Measurements from ENCODE around the gene EPHA7. TPM values are rescaled to one million over a fixed set of nuclear protein-coding genes. Genes with fewer than 3 reads are reported as not detected.

Gene EPHA7
- total RNA-seq, 1 experiment from 2014 or later = 9.5 TPM

DNA sequence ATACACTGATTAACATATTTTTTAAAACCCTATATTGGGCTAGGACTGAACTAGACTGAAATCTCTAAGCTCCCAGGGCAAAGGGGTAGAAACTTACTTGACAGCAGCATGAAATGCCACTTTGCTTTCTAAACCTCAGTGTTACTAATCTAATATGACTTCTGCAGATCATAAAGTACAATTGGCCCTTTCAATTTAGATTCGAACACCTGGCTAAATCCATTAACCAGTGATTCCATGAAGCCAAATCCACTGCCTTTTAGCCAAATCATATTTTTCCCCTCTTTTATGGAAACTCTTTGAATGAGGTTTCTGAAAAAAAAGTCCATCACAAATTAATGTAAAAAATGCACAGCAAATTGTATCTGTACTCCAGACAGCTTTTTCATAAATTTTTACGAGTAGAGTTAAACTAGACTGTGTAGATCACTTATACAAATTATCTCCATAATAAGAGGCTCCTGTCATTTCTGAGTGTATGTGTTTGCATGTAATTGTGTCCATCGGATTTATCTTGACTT lies 25.7 kb downstream of the EPHA7 start:
- no peak overlapping the region for H2BK15ac ChIP-seq (ENCODE audit: low read depth, low read length)
- no peak overlapping the region for H3K27ac Mint-ChIP-seq
- no peak overlapping the region for H3T11ph ChIP-seq (ENCODE audit: low read length)
- H2BK20ac ChIP-seq (ENCODE audit: low read depth, low read length, poor library complexity, severe bottlenecking) = no peak overlapping the region
- H3K14ac ChIP-seq (ENCODE audit: insufficient read depth, low read length) = no peak overlapping the region
- no peak overlapping the region for H3K4ac ChIP-seq (ENCODE audit: low read depth, low read length)
- H3K23ac ChIP-seq (ENCODE audit: insufficient read length, low read depth, low read length) = no peak overlapping the region
- TF ChIP-seq, protein P1, sequence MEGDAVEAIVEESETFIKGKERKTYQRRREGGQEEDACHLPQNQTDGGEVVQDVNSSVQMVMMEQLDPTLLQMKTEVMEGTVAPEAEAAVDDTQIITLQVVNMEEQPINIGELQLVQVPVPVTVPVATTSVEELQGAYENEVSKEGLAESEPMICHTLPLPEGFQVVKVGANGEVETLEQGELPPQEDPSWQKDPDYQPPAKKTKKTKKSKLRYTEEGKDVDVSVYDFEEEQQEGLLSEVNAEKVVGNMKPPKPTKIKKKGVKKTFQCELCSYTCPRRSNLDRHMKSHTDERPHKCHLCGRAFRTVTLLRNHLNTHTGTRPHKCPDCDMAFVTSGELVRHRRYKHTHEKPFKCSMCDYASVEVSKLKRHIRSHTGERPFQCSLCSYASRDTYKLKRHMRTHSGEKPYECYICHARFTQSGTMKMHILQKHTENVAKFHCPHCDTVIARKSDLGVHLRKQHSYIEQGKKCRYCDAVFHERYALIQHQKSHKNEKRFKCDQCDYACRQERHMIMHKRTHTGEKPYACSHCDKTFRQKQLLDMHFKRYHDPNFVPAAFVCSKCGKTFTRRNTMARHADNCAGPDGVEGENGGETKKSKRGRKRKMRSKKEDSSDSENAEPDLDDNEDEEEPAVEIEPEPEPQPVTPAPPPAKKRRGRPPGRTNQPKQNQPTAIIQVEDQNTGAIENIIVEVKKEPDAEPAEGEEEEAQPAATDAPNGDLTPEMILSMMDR (conservative IDR thresholded peaks at IDR 0.05) = no peak
- H3K4me3 Mint-ChIP-seq = no peak overlapping the region
- H4K91ac ChIP-seq (ENCODE audit: insufficient read length, low read depth, low read length) = no peak overlapping the region
- WGBS (ENCODE audit: extremely low coverage, insufficient read length, low lambda C conversion rate) = no CpG with 5 or more reads among the region's 3 CpGs
- H3K56ac ChIP-seq (ENCODE audit: insufficient read length, low read depth, low read length) = no peak overlapping the region
- no peaks in the 10 kb centered on the region for H3K23me2 ChIP-seq (ENCODE audit: insufficient read length, low read depth, low read length, poor library complexity, severe bottlenecking)
- H3K4me1 ChIP-seq (ENCODE audit: insufficient read depth, low read length) = no peaks in the 10 kb centered on the region
- no peak for DNase-seq
- no peaks in the 10 kb centered on the region for H3K9me3 ChIP-seq (ENCODE audit: control insufficient read depth, low read depth, low read length)
- H3K79me2 ChIP-seq (ENCODE audit: insufficient read depth, low read length) = no peaks in the 10 kb centered on the region
- H3K18ac ChIP-seq (ENCODE audit: insufficient read length, low read depth, low read length) = no peak overlapping the region
- H3K27ac ChIP-seq (ENCODE audit: insufficient read length, low read depth, low read length) = no peak overlapping the region
- peaks cover 4 to 6% of the 10 kb centered on the region in 2 experiments; a peak in 3 of 4 replicates for H3K4me1 Mint-ChIP-seq
- H2BK12ac ChIP-seq (ENCODE audit: insufficient read length, low read depth, low read length) = no peak overlapping the region
- H3K79me1 ChIP-seq (ENCODE audit: insufficient read depth, low read depth, low read length, poor library complexity, severe bottlenecking) = no peaks in the 10 kb centered on the region
- H2BK120ac ChIP-seq (ENCODE audit: low read depth, low read length, poor library complexity, severe bottlenecking) = no peak overlapping the region
- H4K8ac ChIP-seq (replicated peaks; ENCODE audit: insufficient read length, low read depth, low read length) = no peak overlapping the region
- no peaks in the 10 kb centered on the region for H3K9me3 Mint-ChIP-seq
- no peaks in the 10 kb centered on the region for H4K20me1 ChIP-seq (ENCODE audit: control insufficient read depth, insufficient read depth, insufficient read length)
- no peak overlapping the region for H2BK5ac ChIP-seq (ENCODE audit: insufficient read length, low read length)
- H2AK5ac ChIP-seq (ENCODE audit: insufficient read length, low read length) = no peak overlapping the region
- no peaks in the 10 kb centered on the region for H3K36me3 Mint-ChIP-seq (ENCODE audit: insufficient read depth in 1 of 3, low read depth in 3 of 3)
- H3K27me3 Mint-ChIP-seq (ENCODE audit: low read depth) = no peaks in the 10 kb centered on the region
- no peak overlapping the region for H2AFZ ChIP-seq (ENCODE audit: low read length)
- no peaks in the 10 kb centered on the region for H3K27me3 ChIP-seq (ENCODE audit: insufficient read depth, low read length)
- no peak overlapping the region for H4K5ac ChIP-seq (ENCODE audit: insufficient read length, low read depth, low read length)
- no peak overlapping the region for H3K9ac ChIP-seq (ENCODE audit: extremely low read depth, insufficient read length, low read length)
- no peak overlapping the region for H3K4me2 ChIP-seq (ENCODE audit: insufficient read depth, insufficient read length, low read length)

Measured in H9 (cell line).